Activated CD4-positive, alpha-beta T cell treated with anti-CD3 and anti-CD28 coated beads, Interleukin-2, amount 10 ng/mL, durations not matched to agents 7 days and 5 days (primary cell): ENCODE data around the gene FLOT2. TPM values are rescaled to one million over a fixed set of nuclear protein-coding genes. Genes with fewer than 3 reads are reported as not detected.
"Not testable (repeated sequence)": the region's sequence is repeated elsewhere in the genome, so short reads cannot be mapped to it uniquely, and the experiment has no call there.

Experiments used
- CTCF ChIA-PET: fragments of 350-600 bp; sonication (Branson Sonifier 250); formaldehyde crosslinking; loops from one replicate; lab custom pipeline; 2021; ENCODE audit warnings: antibody characterized with exemption; lab: Charles Lee
- POLR2A ChIA-PET: fragments of 350-600 bp; sonication (Branson Sonifier 250); formaldehyde crosslinking; loops from one replicate; lab custom pipeline; 2021; ENCODE audit warnings: antibody characterized with exemption; lab: Charles Lee
- DNase-seq: peaks from one replicate; pipeline ENCODE4 v3.0.0-alpha.2; 2020
- H3K27ac Mint-ChIP-seq: one replicate; pipeline ENCODE4 v1.8.0; 2021; ENCODE audit warnings: mild to moderate bottlenecking, moderate library complexity, mixed read lengths
- H3K27me3 Mint-ChIP-seq: one replicate; pipeline ENCODE4 v1.8.0; 2021; ENCODE audit warnings: mixed read lengths
- H3K36me3 Mint-ChIP-seq: one replicate; pipeline ENCODE4 v1.8.0; 2021; ENCODE audit warnings: low read depth, mixed read lengths
- H3K4me1 Mint-ChIP-seq: one replicate; pipeline ENCODE4 v1.8.0; 2021; ENCODE audit warnings: mixed read lengths
- H3K4me3 Mint-ChIP-seq: one replicate; pipeline ENCODE4 v1.8.0; 2021; ENCODE audit warnings: mild to moderate bottlenecking, moderate library complexity, mixed read lengths
- H3K9me3 Mint-ChIP-seq: one replicate; pipeline ENCODE4 v1.8.0; 2021; ENCODE audit warnings: mixed read lengths
- total RNA-seq, 2 experiments: library from RNA; stranded (reverse); gene quantifications; one replicate each; pipeline ENCODE4 v1.2.3, GENCODE V29; 2021

FLOT2 gene
- total RNA-seq, 2 experiments from 2014 or later: 200 to 212 TPM

GRCh38 chr17:28934508-28934907 lies 37.0 kb upstream of the FLOT2 start:
- peaks cover 59% of the 10 kb centered on the region for H3K4me1 Mint-ChIP-seq
- H3K27ac Mint-ChIP-seq, DNase-seq, POLR2A ChIA-PET, H3K27me3 Mint-ChIP-seq, H3K9me3 Mint-ChIP-seq, H3K4me3 Mint-ChIP-seq: not testable (repeated sequence)
- peaks cover 64% of the 10 kb centered on the region for H3K36me3 Mint-ChIP-seq
- CTCF ChIA-PET: interaction anchor here (0.7 to 1.5 kb wide), 2 partner anchors 18 to 32 kb away, joined by 3 to 6 read pairs; partner anchors contain the start of gene DHRS13

DNA sequence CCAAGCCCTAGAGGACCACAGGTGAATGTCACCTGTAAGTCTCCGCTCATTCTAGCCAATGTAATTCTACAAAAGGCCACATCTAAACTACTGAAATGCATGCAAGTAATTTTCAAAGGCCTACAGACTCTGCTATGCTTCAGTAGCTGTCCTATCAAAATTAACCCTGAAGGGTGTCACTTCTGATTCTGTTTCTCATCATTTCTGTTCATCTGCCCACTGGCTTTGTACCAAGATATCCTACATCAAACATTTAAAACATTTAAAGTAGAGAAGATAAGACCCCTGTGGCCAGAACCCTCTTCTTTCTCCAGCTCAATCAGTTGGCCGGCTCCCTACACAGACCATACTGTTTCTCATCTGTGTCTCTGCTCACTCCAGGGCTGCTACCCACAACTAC lies 32.3 kb upstream of the FLOT2 start:
- ChIA-PET POLR2A (no interaction called here), CTCF (interaction anchor here (0.9 to 1.8 kb wide), 7 partner anchors 8 to 203 kb away, joined by 3 to 6 read pairs (median 4); no protein-coding TSS in a partner anchor)
- Mint-ChIP-seq H3K9me3 (peaks cover 9% of the 10 kb centered on the region), H3K4me3 (no peak overlapping the region), H3K27ac (peak overlapping the region; percentile 67), H3K36me3 (peaks cover 69% of the 10 kb centered on the region), H3K4me1 (peaks cover 61% of the 10 kb centered on the region), H3K27me3 (no peaks in the 10 kb centered on the region)
- no peak for DNase-seq

DNA sequence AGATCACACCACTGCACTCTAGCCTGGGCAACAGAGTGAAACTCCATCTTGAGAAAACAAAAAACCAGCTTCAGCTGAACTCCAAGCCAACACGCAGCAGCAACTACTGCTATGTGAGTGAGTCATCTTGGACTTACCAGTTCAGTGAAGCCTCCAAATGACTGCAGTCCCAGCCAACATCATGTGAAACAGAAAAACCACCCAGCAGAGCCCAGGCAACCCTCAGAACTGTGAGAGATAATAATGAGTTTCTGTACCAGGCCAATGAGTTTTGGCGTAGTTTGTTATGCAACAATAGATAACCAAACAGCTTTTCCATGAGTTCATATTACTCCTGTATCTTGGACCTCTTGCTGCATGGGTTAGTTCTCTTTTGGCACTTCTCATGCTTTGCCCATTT lies 30.5 kb upstream of the FLOT2 start:
- H3K4me3 Mint-ChIP-seq: no peak overlapping the region
- H3K27me3 Mint-ChIP-seq: no peaks in the 10 kb centered on the region
- ChIA-PET CTCF (interaction anchor here (1.2 to 3.4 kb wide), 6 partner anchors 10 to 200 kb away, joined by 3 to 23 read pairs (median 3); partner anchors contain the start of gene NEK8), POLR2A (no interaction called here)
- H3K27ac Mint-ChIP-seq: peak overlapping the region; percentile 92
- peaks cover 70% of the 10 kb centered on the region for H3K36me3 Mint-ChIP-seq
- no peak for DNase-seq
- H3K9me3 Mint-ChIP-seq: peaks cover 9% of the 10 kb centered on the region
- peaks cover 61% of the 10 kb centered on the region for H3K4me1 Mint-ChIP-seq

DNA sequence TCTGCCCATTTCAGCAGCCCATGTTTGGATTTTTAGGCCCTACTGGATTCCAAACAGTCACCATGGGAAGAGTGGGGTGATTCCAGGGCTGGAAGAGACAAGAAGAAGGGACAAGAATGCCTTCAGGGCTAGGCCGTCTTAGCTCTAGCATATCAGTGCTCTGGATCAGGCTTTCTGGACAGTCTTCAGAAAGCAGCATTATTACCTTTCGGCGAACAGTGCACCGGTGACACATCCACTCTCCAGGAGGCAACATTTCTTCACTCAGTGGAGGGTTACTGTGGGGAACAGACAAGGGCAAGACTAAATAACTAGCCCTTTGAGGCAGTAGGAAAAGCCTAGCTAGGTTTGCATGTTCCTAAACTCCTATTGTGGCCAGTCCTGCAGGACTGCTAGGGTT lies 29.3 kb upstream of the FLOT2 start:
- POLR2A ChIA-PET: no interaction called here
- no peak for DNase-seq
- Mint-ChIP-seq H3K27me3 (no peaks in the 10 kb centered on the region), H3K4me3 (no peak overlapping the region), H3K36me3 (peaks cover 72% of the 10 kb centered on the region), H3K27ac (peak overlapping the region; percentile 92), H3K4me1 (peaks cover 63% of the 10 kb centered on the region), H3K9me3 (peaks cover 9% of the 10 kb centered on the region)
- CTCF ChIA-PET: interaction anchor here (0.6 to 3.4 kb wide), 9 partner anchors 9 to 199 kb away, joined by 3 to 23 read pairs (median 4); partner anchors contain the start of gene NEK8

GRCh38 chr17:28926366-28926765 lies 28.8 kb upstream of the FLOT2 start:
- peaks cover 62% of the 10 kb centered on the region for H3K4me1 Mint-ChIP-seq
- peaks cover 9% of the 10 kb centered on the region for H3K9me3 Mint-ChIP-seq
- ChIA-PET CTCF (interaction anchor here (1.0 to 3.4 kb wide), 5 partner anchors 9 to 199 kb away, joined by 3 to 23 read pairs (median 4); partner anchors contain the start of gene NEK8), POLR2A (no interaction called here)
- no peak for DNase-seq
- H3K27ac Mint-ChIP-seq: peak overlapping the region; percentile 92
- peaks cover 72% of the 10 kb centered on the region for H3K36me3 Mint-ChIP-seq
- no peaks in the 10 kb centered on the region for H3K27me3 Mint-ChIP-seq
- H3K4me3 Mint-ChIP-seq: peak overlapping the region; percentile 28

DNA sequence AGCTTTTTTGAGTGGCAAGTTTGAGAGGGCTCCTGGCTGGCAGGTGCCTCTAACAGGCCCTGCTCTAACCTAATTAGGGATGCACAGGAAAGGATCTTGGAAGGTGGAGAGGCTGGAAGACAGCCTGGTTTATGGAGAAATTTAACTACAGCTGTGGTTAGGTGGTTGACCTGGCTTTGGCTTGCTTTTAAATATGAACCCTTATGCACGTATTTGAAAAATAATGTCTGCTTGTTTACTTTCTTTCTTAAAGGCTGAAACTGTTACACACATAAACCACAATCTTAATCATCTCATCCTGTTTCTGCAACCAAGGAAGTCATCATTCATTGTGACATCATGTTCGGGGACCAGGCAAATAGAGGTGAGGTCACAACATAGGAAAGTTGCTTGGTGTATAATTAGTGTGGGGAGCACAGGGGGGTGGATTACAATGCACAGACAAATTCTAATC lies 28.4 kb upstream of the FLOT2 start:
- Mint-ChIP-seq H3K36me3 (peaks cover 76% of the 10 kb centered on the region), H3K27ac (peak overlapping the region; percentile 92), H3K27me3 (no peaks in the 10 kb centered on the region), H3K4me3 (peak overlapping the region; percentile 28), H3K9me3 (peaks cover 9% of the 10 kb centered on the region), H3K4me1 (peaks cover 62% of the 10 kb centered on the region)
- ChIA-PET CTCF (interaction anchor here (0.5 to 3.4 kb wide), 10 partner anchors 9 to 198 kb away, joined by 3 to 23 read pairs (median 4); partner anchors contain the start of gene NEK8), POLR2A (no interaction called here)
- DNase-seq: peak; percentile 70

- H3K36me3 Mint-ChIP-seq: peaks cover 77% of the 10 kb centered on the region
- peak overlapping the region; percentile 44 for H3K27ac Mint-ChIP-seq
- no peak overlapping the region for H3K4me3 Mint-ChIP-seq
- DNase-seq: no peak
- no peaks in the 10 kb centered on the region for H3K27me3 Mint-ChIP-seq
- ChIA-PET POLR2A (no interaction called here), CTCF (interaction anchor here (1.0 kb wide), 1 partner anchor 9 kb away, joined by 3 read pairs; no protein-coding TSS in a partner anchor)
- no peaks in the 10 kb centered on the region for H3K9me3 Mint-ChIP-seq
- peaks cover 24% of the 10 kb centered on the region for H3K4me1 Mint-ChIP-seq
Observed at GRCh38 chr17:28920201-28920600, 22.7 kb upstream of the FLOT2 start.

- Mint-ChIP-seq H3K36me3 (peaks cover 77% of the 10 kb centered on the region), H3K27me3 (no peaks in the 10 kb centered on the region), H3K27ac (no peak overlapping the region), H3K9me3 (no peaks in the 10 kb centered on the region), H3K4me1 (peaks cover 7% of the 10 kb centered on the region), H3K4me3 (no peak overlapping the region)
- ChIA-PET CTCF (interaction anchor here (1.1 to 4.5 kb wide), 6 partner anchors 9 to 37 kb away, joined by 3 to 24 read pairs (median 5); partner anchors contain the start of gene DHRS13), POLR2A (no interaction called here)
- no peak for DNase-seq
Observed at GRCh38 chr17:28918295-28918694, 20.8 kb upstream of the FLOT2 start.

- peaks cover 5% of the 10 kb centered on the region for H3K4me1 Mint-ChIP-seq
- no peaks in the 10 kb centered on the region for H3K9me3 Mint-ChIP-seq
- ChIA-PET POLR2A (no interaction called here), CTCF (interaction anchor here (1.1 to 4.5 kb wide), 9 partner anchors 9 to 190 kb away, joined by 3 to 24 read pairs (median 4); partner anchors contain the start of genes DHRS13 and TLCD1)
- DNase-seq: no peak
- no peak overlapping the region for H3K4me3 Mint-ChIP-seq
- no peaks in the 10 kb centered on the region for H3K27me3 Mint-ChIP-seq
- peak overlapping the region; percentile 5 for H3K27ac Mint-ChIP-seq
- H3K36me3 Mint-ChIP-seq: peaks cover 79% of the 10 kb centered on the region
Observed at GRCh38 chr17:28917465-28917864, 19.9 kb upstream of the FLOT2 start.

- DNase-seq: no peak
- Mint-ChIP-seq H3K36me3 (peaks cover 81% of the 10 kb centered on the region), H3K27ac (no peak overlapping the region), H3K27me3 (no peaks in the 10 kb centered on the region), H3K9me3 (no peaks in the 10 kb centered on the region), H3K4me1 (peaks cover 5% of the 10 kb centered on the region), H3K4me3 (no peak overlapping the region)
- ChIA-PET CTCF (interaction anchor here (1.0 to 4.5 kb wide), 7 partner anchors 9 to 190 kb away, joined by 3 to 24 read pairs (median 5); partner anchors contain the start of genes DHRS13 and TLCD1), POLR2A (no interaction called here)
Observed at GRCh38 chr17:28917029-28917428, 19.5 kb upstream of the FLOT2 start.

- H3K27me3 Mint-ChIP-seq: no peaks in the 10 kb centered on the region
- no peaks in the 10 kb centered on the region for H3K9me3 Mint-ChIP-seq
- H3K27ac Mint-ChIP-seq: no peak overlapping the region
- CTCF ChIA-PET: interaction anchor here (0.6 to 4.5 kb wide), 9 partner anchors 9 to 206 kb away, joined by 3 to 24 read pairs (median 4); partner anchors contain the start of genes DHRS13 and TLCD1
- H3K4me3 Mint-ChIP-seq: no peak overlapping the region
- H3K36me3 Mint-ChIP-seq: peaks cover 79% of the 10 kb centered on the region
- H3K4me1 Mint-ChIP-seq: peaks cover 5% of the 10 kb centered on the region
- POLR2A ChIA-PET: no interaction called here
- peak; percentile 49 for DNase-seq
Observed at GRCh38 chr17:28916302-28916934, 18.9 kb upstream of the FLOT2 start.

DNA sequence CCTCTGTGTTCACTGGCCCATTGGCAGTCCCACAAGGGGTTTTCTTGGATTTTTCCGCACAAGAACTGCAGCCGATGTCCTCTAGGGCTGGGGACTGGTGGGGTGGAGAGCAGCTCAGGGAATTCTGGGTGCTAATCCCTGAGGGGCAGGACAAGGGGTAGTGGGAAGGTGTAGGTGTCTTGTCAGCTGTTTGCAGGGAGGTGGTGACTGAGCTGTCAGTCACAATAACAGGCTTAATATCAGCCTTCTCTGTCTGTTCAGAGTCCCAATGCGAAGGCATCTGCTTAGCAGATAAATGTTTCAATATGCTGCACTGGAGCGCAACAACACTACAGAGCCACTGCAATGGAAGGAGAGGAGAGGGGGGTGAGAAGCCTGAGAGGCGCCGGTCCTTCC lies 15.4 kb upstream of the FLOT2 start:
- DNase-seq: no peak
- no peak overlapping the region for H3K4me3 Mint-ChIP-seq
- ChIA-PET POLR2A (no interaction called here), CTCF (interaction anchor here (1.1 to 3.0 kb wide), 3 partner anchors 11 to 185 kb away, joined by 4 to 15 read pairs (median 14); partner anchors contain the start of genes DHRS13, FLOT2, NEK8 and TLCD1)
- H3K9me3 Mint-ChIP-seq: no peaks in the 10 kb centered on the region
- peaks cover 5% of the 10 kb centered on the region for H3K4me1 Mint-ChIP-seq
- H3K27ac Mint-ChIP-seq: no peak overlapping the region
- H3K36me3 Mint-ChIP-seq: peaks cover 79% of the 10 kb centered on the region
- H3K27me3 Mint-ChIP-seq: no peaks in the 10 kb centered on the region
